H1 (cell line): ENCODE results near the gene DNAAF6. TPM values are rescaled to one million over a fixed set of nuclear protein-coding genes. Genes with fewer than 3 reads are reported as not detected.

Source experiments
- CTCF ChIA-PET: fragments of 300-600 bp; sonication (Branson Sonifier 250); formaldehyde crosslinking; loops from one replicate; lab custom pipeline; 2021; ENCODE audit not compliant: partially characterized antibody; lab: Charles Lee
- POLR2A ChIA-PET: fragments of 300-600 bp; sonication (Branson Sonifier 250); formaldehyde crosslinking; loops from one replicate; lab custom pipeline; 2021; ENCODE audit warnings: inconsistent platforms; ENCODE audit not compliant: partially characterized antibody; lab: Charles Lee
- DNase-seq, 2 experiments: peaks; one replicate each; pipeline versions ENCODE4 v3.0.0 to v3.0.0-alpha.2; 2010 to 2022; ENCODE audit warnings: low spot score in 2 of 2, low read depth in 1 of 2, mixed read lengths in 1 of 2
- FAIRE-seq: peaks from 2 replicates; lab custom pipeline; 2011; peaks lifted over from hg19 to GRCh38; lab: Jason Lieb, UNC
- H2AFZ ChIP-seq: 2 replicates; pipeline ENCODE4 v1.8.1; 2012; ENCODE audit warnings: low read length, inconsistent platforms
- H2AK5ac ChIP-seq: 2 replicates; pipeline ENCODE4 v1.6.1; 2013; ENCODE audit warnings: low read depth, low read length
- H2BK120ac ChIP-seq: replicated peaks from 2 replicates; pipeline ENCODE3; 2013; ENCODE audit warnings: low read depth, low read length, inconsistent platforms
- H2BK12ac ChIP-seq: 2 replicates; pipeline ENCODE4 v1.6.1; 2013; ENCODE audit warnings: low read depth, low read length
- H2BK15ac ChIP-seq: 2 replicates; pipeline ENCODE4 v1.6.1; 2013; ENCODE audit warnings: low read length
- H2BK20ac ChIP-seq: 2 replicates; pipeline ENCODE4 v1.6.1; 2013; ENCODE audit warnings: low read length
- H2BK5ac ChIP-seq: 2 replicates; pipeline ENCODE4 v1.6.1; 2013; ENCODE audit warnings: low read depth, low read length
- H3K14ac ChIP-seq: 2 replicates; pipeline ENCODE4 v1.6.1; 2013; ENCODE audit warnings: inconsistent platforms; ENCODE audit not compliant: insufficient read length
- H3K18ac ChIP-seq: 2 replicates; pipeline ENCODE4 v1.6.1; 2013; ENCODE audit warnings: low read length; ENCODE audit errors: extremely low read depth
- H3K23ac ChIP-seq: 2 replicates; pipeline ENCODE4 v1.6.1; 2013; ENCODE audit warnings: inconsistent platforms; ENCODE audit not compliant: insufficient read length
- H3K23me2 ChIP-seq: 2 replicates; pipeline ENCODE4 v1.6.1; 2013; ENCODE audit warnings: low read depth, low read length
- H3K27ac ChIP-seq: 2 replicates; pipeline ENCODE4 v1.6.1; 2011; ENCODE audit warnings: low read depth, low read length, inconsistent platforms
- H3K27me3 ChIP-seq, 4 experiments: replicated peaks in 1 of 4; 1 replicate in 1 of 4; 2 replicates in 3 of 4; pipeline versions ENCODE4 v1.6.1 to v1.8.1; 2011 to 2013; ENCODE audit warnings: low read length in 3 of 4, mild to moderate bottlenecking in 3 of 4, inconsistent platforms in 2 of 4, mixed read lengths in 2 of 4, moderate library complexity in 1 of 4; ENCODE audit not compliant: control insufficient read depth in 3 of 4, insufficient read depth in 3 of 4; ENCODE audit errors: extremely low read depth in 1 of 4
- H3K36me3 ChIP-seq, 4 experiments: 2 replicates each; pipeline versions ENCODE4 v1.6.1 to v1.8.1; 2011 to 2013; ENCODE audit warnings: mild to moderate bottlenecking in 4 of 4, low read length in 3 of 4, moderate library complexity in 2 of 4, control low read depth in 1 of 4, inconsistent platforms in 1 of 4; ENCODE audit not compliant: insufficient read depth in 4 of 4, control insufficient read depth in 2 of 4
- H3K4ac ChIP-seq: replicated peaks from 2 replicates; pipeline ENCODE3; 2013; ENCODE audit warnings: low read length, low read depth, mixed read lengths, inconsistent platforms; ENCODE audit not compliant: insufficient read length
- H3K4me1 ChIP-seq, 4 experiments: replicated peaks in 1 of 4; 1 replicate in 1 of 4; 2 replicates in 3 of 4; pipeline versions ENCODE4 v1.6.1 to v1.8.1; 2011 to 2013; ENCODE audit warnings: low read length in 3 of 4, inconsistent platforms in 2 of 4, mixed read lengths in 1 of 4; ENCODE audit not compliant: insufficient read depth in 4 of 4, control insufficient read depth in 3 of 4
- H3K4me2 ChIP-seq, 2 experiments: 2 replicates each; pipeline versions ENCODE4 v1.6.1 to v1.8.1; 2011 to 2013; ENCODE audit warnings: low read depth in 2 of 2, low read length in 2 of 2, control low read depth in 1 of 2, inconsistent platforms in 1 of 2, mild to moderate bottlenecking in 1 of 2; ENCODE audit not compliant: insufficient read depth in 1 of 2
- H3K4me3 ChIP-seq, 4 experiments: fragments of 200-600, 300-600 bp in 1 of 4; sonication (generic), shearing (Covaris generic), sonication (Bioruptor Twin) in 1 of 4; 2 replicates each; pipeline versions ENCODE4 v1.5.1 to v1.8.1; 2011 to 2016; ENCODE audit warnings: low read length in 4 of 4, low read depth in 3 of 4, control low read depth in 2 of 4, inconsistent platforms in 2 of 4, mild to moderate bottlenecking in 2 of 4, mixed read lengths in 1 of 4, moderate library complexity in 1 of 4; ENCODE audit not compliant: insufficient read depth in 2 of 4; ENCODE audit errors: extremely low read depth in 1 of 4
- H3K56ac ChIP-seq: replicated peaks from 2 replicates; pipeline ENCODE3; 2013; ENCODE audit warnings: low read depth, mild to moderate bottlenecking, mixed read lengths, low read length, inconsistent platforms; ENCODE audit not compliant: insufficient read length
- H3K79me1 ChIP-seq: 2 replicates; pipeline ENCODE4 v1.6.1; 2013; ENCODE audit warnings: low read depth, low read length, control low read depth
- H3K79me2 ChIP-seq, 2 experiments: 2 replicates each; pipeline versions ENCODE4 v1.6.1 to v1.8.1; 2012 to 2013; ENCODE audit warnings: low read length in 2 of 2, mild to moderate bottlenecking in 2 of 2, inconsistent platforms in 1 of 2; ENCODE audit not compliant: insufficient read depth in 2 of 2, control insufficient read depth in 1 of 2
- H3K9ac ChIP-seq, 4 experiments: replicated peaks in 1 of 4; 1 replicate in 1 of 4; 2 replicates in 3 of 4; pipeline versions ENCODE4 v1.6.1 to v1.8.1; 2011 to 2013; ENCODE audit warnings: low read depth in 3 of 4, low read length in 3 of 4, control low read depth in 2 of 4, mild to moderate bottlenecking in 2 of 4, moderate library complexity in 2 of 4, inconsistent platforms in 1 of 4; ENCODE audit errors: extremely low read depth in 1 of 4
- H3K9me3 ChIP-seq, 2 experiments: 2 replicates each; pipeline versions ENCODE4 v1.6.1 to v1.8.1; 2012 to 2013; ENCODE audit warnings: mild to moderate bottlenecking in 2 of 2, moderate library complexity in 2 of 2, control low read depth in 1 of 2, inconsistent platforms in 1 of 2, low read depth in 1 of 2, low read length in 1 of 2, mixed read lengths in 1 of 2; ENCODE audit not compliant: insufficient read depth in 2 of 2
- H4K20me1 ChIP-seq, 2 experiments: replicated peaks in 1 of 2; 2 replicates each; pipeline versions ENCODE3 to v1.8.1; 2011 to 2013; ENCODE audit warnings: inconsistent platforms in 2 of 2, low read length in 2 of 2, mild to moderate bottlenecking in 1 of 2; ENCODE audit not compliant: insufficient read depth in 2 of 2, control insufficient read depth in 1 of 2
- H4K5ac ChIP-seq: 2 replicates; pipeline ENCODE4 v1.6.1; 2013; ENCODE audit warnings: low read length, low read depth, mixed read lengths, inconsistent platforms; ENCODE audit not compliant: insufficient read length
- H4K8ac ChIP-seq: 2 replicates; pipeline ENCODE4 v1.8.0; 2013; ENCODE audit warnings: mild to moderate bottlenecking, moderate library complexity, low read length, inconsistent platforms; ENCODE audit not compliant: insufficient read depth; ENCODE audit errors: extremely low read depth
- H4K91ac ChIP-seq: replicated peaks from 2 replicates; pipeline ENCODE3; 2013; ENCODE audit warnings: low read length, mixed read lengths, inconsistent platforms; ENCODE audit not compliant: insufficient read length
- BACH1 ChIP-seq: IDR thresholded peaks from 2 replicates; pipeline ENCODE4 v1.6.1; 2012; ENCODE audit warnings: low read length, improper control_type of control experiment
- CBX5 ChIP-seq: fragments of 300-800, 300-1000 bp; sonication (generic); IDR thresholded peaks from 2 replicates; pipeline ENCODE4 v1.7.1; 2016; ENCODE audit warnings: antibody characterized with exemption, low read length, low read depth
- CTBP2 ChIP-seq: IDR thresholded peaks from 2 replicates; pipeline ENCODE4 v1.7.0; 2011; ENCODE audit warnings: borderline replicate concordance, mild to moderate bottlenecking, moderate library complexity, mixed read lengths, low read length; ENCODE audit not compliant: insufficient read depth, insufficient read length
- GABPA ChIP-seq: IDR thresholded peaks from 2 replicates; pipeline ENCODE4 v1.6.1; 2011; ENCODE audit warnings: mild to moderate bottlenecking, low read length, moderate library complexity, borderline replicate concordance; ENCODE audit not compliant: insufficient read depth
- JUND ChIP-seq: IDR thresholded peaks from 2 replicates; pipeline ENCODE4 v1.6.1; 2011; ENCODE audit warnings: mild to moderate bottlenecking, improper control_type of control experiment, low read length
- KDM5A ChIP-seq: fragments of 200-600 bp; IDR thresholded peaks from 2 replicates; pipeline ENCODE4 v1.7.1; 2012; ENCODE audit warnings: mild to moderate bottlenecking, low read length, inconsistent platforms, mixed read lengths
- PHF8 ChIP-seq: fragments of 200-600 bp; sonication (generic); conservative IDR thresholded peaks from 2 replicates; pipeline ENCODE4 v1.7.1; 2012; ENCODE audit warnings: low read depth, mild to moderate bottlenecking, inconsistent platforms, low read length, moderate library complexity
- RNF2 ChIP-seq: fragments of 200-900, 300-1000 bp; sonication (generic); IDR thresholded peaks from 2 replicates; pipeline ENCODE4 v1.7.1; 2016; ENCODE audit warnings: borderline replicate concordance, low read depth, mild to moderate bottlenecking, antibody characterized with exemption, low read length; ENCODE audit not compliant: poor library complexity, severe bottlenecking; ENCODE audit errors: missing control alignments
- SAP30 ChIP-seq: fragments of 300-600 bp; sonication (generic); IDR thresholded peaks from 2 replicates; pipeline ENCODE4 v1.7.1; 2012; ENCODE audit warnings: low read length, moderate library complexity, mild to moderate bottlenecking, inconsistent platforms; ENCODE audit not compliant: insufficient read depth, insufficient replicate concordance
- TAF7 ChIP-seq: optimal IDR thresholded peaks from 2 replicates; pipeline ENCODE3; 2011; ENCODE audit warnings: low read depth, mild to moderate bottlenecking, inconsistent platforms, low read length, moderate library complexity, borderline replicate concordance
- USF2 ChIP-seq: IDR thresholded peaks from 2 replicates; pipeline ENCODE4 v1.6.1; 2011; ENCODE audit warnings: low read length, improper control_type of control experiment
- WGBS, 2 experiments: shearing (Covaris generic) in 1 of 2; methylation state at CpG; one replicate each; pipeline versions ENCODE4 v1.1.6 to v1.1.7; 2013 to 2015; ENCODE audit warnings: low lambda C conversion rate in 2 of 2, mixed read lengths in 2 of 2, inconsistent platforms in 1 of 2, low coverage in 1 of 2, missing lambda C conversion rate in 1 of 2; ENCODE audit not compliant: insufficient replicate concordance in 2 of 2, insufficient coverage in 1 of 2, insufficient read length in 1 of 2; ENCODE audit errors: extremely low coverage in 1 of 2, missing lambda C conversion rate in 1 of 2; 5-methylcytosine and 5-hydroxymethylcytosine counted together
- polyA plus RNA-seq, 7 experiments: library from polyadenylated mRNA; depleted of rRNA in 3 of 7; stranded (reverse) in 5 of 7; unstranded in 2 of 7; fragments of >200 nt in 5 of 7; fragments of 200-250 nt in 2 of 7; gene quantifications; 1 replicate in 5 of 7; 2 replicates in 1 of 7; 4 replicates in 1 of 7; pipeline versions ENCODE4 v1.2.1 to v1.2.3, GENCODE V29; 2011 to 2013; ENCODE audit warnings: missing spikeins in 2 of 7, mixed read lengths in 2 of 7
- total RNA-seq: library from RNA; stranded (reverse); fragmentation: NEBNext Ultra II Directional; extraction: Animal tissue kit (Norgen Biotek cat#: 25700); gene quantifications from 2 replicates; pipeline ENCODE4 v1.2.1, GENCODE V29; 2021

The DNAAF6 gene
- total and polyA plus RNA-seq, 2 of the 8 experiments (the other 6 are each of a cell fraction or from before 2014, with no cell fraction given) = not detected

GRCh38 chrX:107167163-107167921 is 39.1 kb upstream of the DNAAF6 start:
- H3K14ac ChIP-seq = no peak overlapping the region
- no peaks in the 10 kb centered on the region for H3K23me2 ChIP-seq
- no peak overlapping the region for H3K23ac ChIP-seq
- H3K4me1 ChIP-seq = no peaks in the 10 kb centered on the region
- no peak overlapping the region for H3K27ac ChIP-seq
- H3K18ac ChIP-seq = no peak overlapping the region
- no peaks in the 10 kb centered on the region for H4K20me1 ChIP-seq
- ChIA-PET CTCF (no interaction called here), POLR2A (no interaction called here)
- H4K91ac ChIP-seq = no peak overlapping the region
- H2BK5ac ChIP-seq = no peak overlapping the region
- H3K36me3 ChIP-seq = no peaks in the 10 kb centered on the region
- H3K56ac ChIP-seq = no peak overlapping the region
- no peaks in the 10 kb centered on the region for H3K79me1 ChIP-seq
- H3K4me2 ChIP-seq = no peak overlapping the region
- H2AK5ac ChIP-seq = no peak overlapping the region
- H2BK120ac ChIP-seq = no peak overlapping the region
- H3K9me3 ChIP-seq = no peaks in the 10 kb centered on the region
- H2BK15ac ChIP-seq = no peak overlapping the region
- H3K27me3 ChIP-seq = no peaks in the 10 kb centered on the region
- no peak overlapping the region for H2AFZ ChIP-seq
- H3K4me3 ChIP-seq = no peak overlapping the region
- H3K9ac ChIP-seq = no peak overlapping the region
- FAIRE-seq = no peak
- no peak overlapping the region for H4K8ac ChIP-seq
- no peak overlapping the region for H2BK12ac ChIP-seq
- 86% methylated on average over 3 of the region's 3 CpGs; no CpG with 5 or more reads in 1 of the 2 experiments for WGBS, 2 experiments
- no peak overlapping the region for H3K4ac ChIP-seq
- DNase-seq = no peak
- no peak overlapping the region for H4K5ac ChIP-seq
- no peak overlapping the region for H2BK20ac ChIP-seq
- H3K79me2 ChIP-seq = no peaks in the 10 kb centered on the region
- TF ChIP-seq SAP30 (no peak), USF2 (no peak), PHF8 (no peak), RNF2 (no peak), GABPA (no peak), CTBP2 (no peak), TAF7 (no peak), KDM5A (no peak), CBX5 (no peak), JUND (no peak), BACH1 (no peak)
